Nephron (organoid): Measurements from ENCODE around the gene USPL1.
"Not testable (repeated sequence)": the region's sequence is repeated elsewhere in the genome, so short reads cannot be mapped to it uniquely, and the experiment has no call there.

Experiments
- H3K27ac Mint-ChIP-seq, 3 experiments: 2 replicates each; pipeline ENCODE4 v1.8.0; 2020; ENCODE audit warnings: mixed read lengths in 3 of 3, mild to moderate bottlenecking in 2 of 3, moderate library complexity in 1 of 3
- H3K27me3 Mint-ChIP-seq: 2 replicates; pipeline ENCODE4 v1.8.0; 2021; ENCODE audit warnings: low read depth, mild to moderate bottlenecking, moderate library complexity, mixed read lengths
- H3K36me3 Mint-ChIP-seq: 2 replicates; pipeline ENCODE4 v1.8.0; 2020; ENCODE audit warnings: low read depth, mixed read lengths
- H3K4me1 Mint-ChIP-seq: 2 replicates; pipeline ENCODE4 v1.8.0; 2020; ENCODE audit warnings: mixed read lengths
- H3K4me3 Mint-ChIP-seq, 3 experiments: 2 replicates each; pipeline ENCODE4 v1.8.0; 2020; ENCODE audit warnings: mild to moderate bottlenecking in 3 of 3, mixed read lengths in 3 of 3, moderate library complexity in 2 of 3
- H3K9me3 Mint-ChIP-seq: 2 replicates; pipeline ENCODE4 v1.8.0; 2020; ENCODE audit warnings: mixed read lengths
- TF ChIP-seq, protein P1 (sequence below), 3 experiments: fragments of 200-600 bp; sonication (generic); IDR thresholded peaks; one replicate each; pipeline ENCODE4 v1.5.0; 2021; ENCODE audit warnings: antibody characterized with exemption in 3 of 3; ENCODE audit not compliant: unreplicated experiment in 3 of 3

Gene USPL1

DNA sequence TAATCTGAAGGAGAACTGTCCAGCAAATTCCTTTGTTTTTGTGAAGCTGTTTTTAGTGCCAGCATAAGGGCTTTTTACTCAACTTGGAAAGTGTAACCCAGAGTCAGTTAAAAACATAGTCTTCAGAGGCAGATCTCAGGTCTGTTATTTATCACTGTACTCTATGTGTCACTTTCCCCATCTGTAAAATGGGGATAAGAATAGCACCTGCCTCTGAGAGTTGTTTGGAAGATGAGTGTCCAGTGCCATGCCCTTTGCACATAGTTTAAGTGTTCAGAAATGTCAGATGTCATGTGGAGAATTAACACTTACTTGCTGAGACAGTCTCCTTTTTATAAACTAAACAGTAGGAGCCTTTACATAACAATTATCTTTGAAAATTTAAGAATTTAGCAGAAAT, 27.9 kb downstream of the USPL1 start:
- Mint-ChIP-seq H3K9me3 (no peaks in the 10 kb centered on the region), H3K27ac (no peak overlapping the region), H3K27me3 (no peaks in the 10 kb centered on the region), H3K4me3 (no peak overlapping the region), H3K36me3 (peaks cover 67% of the 10 kb centered on the region), H3K4me1 (no peaks in the 10 kb centered on the region)
- TF ChIP-seq, protein P1, sequence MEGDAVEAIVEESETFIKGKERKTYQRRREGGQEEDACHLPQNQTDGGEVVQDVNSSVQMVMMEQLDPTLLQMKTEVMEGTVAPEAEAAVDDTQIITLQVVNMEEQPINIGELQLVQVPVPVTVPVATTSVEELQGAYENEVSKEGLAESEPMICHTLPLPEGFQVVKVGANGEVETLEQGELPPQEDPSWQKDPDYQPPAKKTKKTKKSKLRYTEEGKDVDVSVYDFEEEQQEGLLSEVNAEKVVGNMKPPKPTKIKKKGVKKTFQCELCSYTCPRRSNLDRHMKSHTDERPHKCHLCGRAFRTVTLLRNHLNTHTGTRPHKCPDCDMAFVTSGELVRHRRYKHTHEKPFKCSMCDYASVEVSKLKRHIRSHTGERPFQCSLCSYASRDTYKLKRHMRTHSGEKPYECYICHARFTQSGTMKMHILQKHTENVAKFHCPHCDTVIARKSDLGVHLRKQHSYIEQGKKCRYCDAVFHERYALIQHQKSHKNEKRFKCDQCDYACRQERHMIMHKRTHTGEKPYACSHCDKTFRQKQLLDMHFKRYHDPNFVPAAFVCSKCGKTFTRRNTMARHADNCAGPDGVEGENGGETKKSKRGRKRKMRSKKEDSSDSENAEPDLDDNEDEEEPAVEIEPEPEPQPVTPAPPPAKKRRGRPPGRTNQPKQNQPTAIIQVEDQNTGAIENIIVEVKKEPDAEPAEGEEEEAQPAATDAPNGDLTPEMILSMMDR (IDR thresholded peaks at IDR 0.05; ENCODE audit: unreplicated experiment in 3 of 3): no peak

DNA sequence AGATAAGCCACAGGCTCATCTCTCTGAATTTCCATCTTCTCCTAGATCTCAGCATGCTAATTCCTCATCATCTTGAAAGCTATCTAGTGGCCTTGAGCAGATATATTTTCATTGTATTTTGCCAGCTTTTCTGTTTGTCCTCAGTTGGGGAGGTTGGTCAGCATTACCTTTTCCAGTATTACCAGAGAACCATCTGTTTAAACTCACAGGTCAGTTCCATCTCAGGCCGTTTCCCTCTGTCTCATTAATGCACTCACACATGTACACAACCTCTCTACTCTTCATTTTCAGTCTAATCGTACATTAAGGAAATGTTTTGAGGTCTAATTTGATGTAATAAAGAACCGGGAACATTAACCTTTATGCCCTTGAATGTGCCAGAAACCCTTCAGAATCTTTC, 29.7 kb downstream of the USPL1 start:
- H3K4me1 Mint-ChIP-seq: peaks cover under 1% of the 10 kb centered on the region
- peaks cover 60% of the 10 kb centered on the region for H3K36me3 Mint-ChIP-seq
- H3K27ac Mint-ChIP-seq: no peak overlapping the region
- no peak overlapping the region for H3K4me3 Mint-ChIP-seq
- no peaks in the 10 kb centered on the region for H3K27me3 Mint-ChIP-seq
- TF ChIP-seq, protein P1 (IDR thresholded peaks at IDR 0.05; ENCODE audit: unreplicated experiment in 3 of 3): no peak
- H3K9me3 Mint-ChIP-seq: no peaks in the 10 kb centered on the region

DNA sequence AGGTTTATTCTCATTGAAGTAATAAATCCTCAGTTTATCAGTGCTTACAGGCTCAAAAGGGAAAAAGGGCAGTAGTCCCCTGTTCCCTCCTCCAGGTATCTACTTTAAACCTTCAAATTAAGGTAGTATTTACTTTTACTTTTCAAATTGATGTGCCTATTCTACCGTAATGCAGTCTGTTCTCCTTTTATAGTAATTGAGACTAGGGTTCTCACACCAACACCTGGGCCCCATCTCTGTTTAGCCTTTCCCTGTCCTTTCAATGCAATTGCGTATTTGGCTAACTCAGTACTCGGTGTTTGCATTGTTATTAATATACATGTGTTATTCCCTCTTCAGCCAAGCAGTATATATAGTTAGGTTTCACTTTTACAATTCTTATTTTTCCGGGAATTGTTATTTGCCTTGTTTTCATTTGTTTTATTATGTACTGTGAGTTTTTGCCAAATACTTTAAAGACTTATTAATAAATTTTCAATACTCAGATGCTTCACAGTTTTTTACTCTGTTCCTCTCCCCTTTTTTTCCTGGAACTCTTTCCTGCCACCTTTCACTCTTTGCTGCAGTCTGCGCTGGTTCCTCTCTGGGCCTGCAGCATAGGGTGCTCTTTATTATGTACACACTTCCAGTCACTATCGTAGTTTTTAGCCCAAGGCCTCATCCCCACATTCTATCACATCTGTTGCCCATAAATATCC, 30.3 kb downstream of the USPL1 start:
- peaks cover 58% of the 10 kb centered on the region for H3K36me3 Mint-ChIP-seq
- TF ChIP-seq, protein P1 (IDR thresholded peaks at IDR 0.05; ENCODE audit: unreplicated experiment in 3 of 3): no peak
- no peak overlapping the region for H3K4me3 Mint-ChIP-seq
- no peaks in the 10 kb centered on the region for H3K27me3 Mint-ChIP-seq
- peaks cover 5% of the 10 kb centered on the region for H3K4me1 Mint-ChIP-seq
- no peaks in the 10 kb centered on the region for H3K9me3 Mint-ChIP-seq
- no peak overlapping the region for H3K27ac Mint-ChIP-seq

DNA sequence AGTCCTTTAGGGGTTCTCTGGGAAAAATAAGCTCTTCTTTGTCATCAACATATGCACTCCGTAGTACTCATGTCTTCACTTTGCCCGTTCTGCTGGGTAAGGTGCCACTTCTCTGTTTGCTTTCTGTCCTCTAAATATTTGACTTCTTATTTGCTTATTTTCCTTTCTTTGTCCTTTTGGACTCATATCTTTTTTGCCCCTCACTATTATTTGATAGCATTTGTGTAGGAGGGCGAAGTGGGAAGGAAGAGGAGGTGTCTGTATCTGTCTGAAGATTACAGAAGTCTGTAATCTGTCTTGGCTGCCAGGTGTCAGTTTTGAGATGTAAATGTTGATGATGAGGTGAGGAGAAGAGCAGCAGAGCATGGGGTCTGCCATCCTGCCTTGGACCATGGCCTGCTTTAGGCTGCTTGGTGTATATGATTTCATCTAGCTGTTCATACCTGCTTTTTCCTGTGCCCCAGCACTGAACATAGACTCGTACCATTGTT, 30.8 kb downstream of the USPL1 start:
- Mint-ChIP-seq H3K36me3 (peaks cover 58% of the 10 kb centered on the region), H3K9me3 (no peaks in the 10 kb centered on the region), H3K27ac (no peak overlapping the region), H3K4me3 (no peak overlapping the region), H3K4me1 (peaks cover 5% of the 10 kb centered on the region), H3K27me3 (no peaks in the 10 kb centered on the region)
- TF ChIP-seq, protein P1 (IDR thresholded peaks at IDR 0.05; ENCODE audit: unreplicated experiment in 3 of 3): no peak

DNA sequence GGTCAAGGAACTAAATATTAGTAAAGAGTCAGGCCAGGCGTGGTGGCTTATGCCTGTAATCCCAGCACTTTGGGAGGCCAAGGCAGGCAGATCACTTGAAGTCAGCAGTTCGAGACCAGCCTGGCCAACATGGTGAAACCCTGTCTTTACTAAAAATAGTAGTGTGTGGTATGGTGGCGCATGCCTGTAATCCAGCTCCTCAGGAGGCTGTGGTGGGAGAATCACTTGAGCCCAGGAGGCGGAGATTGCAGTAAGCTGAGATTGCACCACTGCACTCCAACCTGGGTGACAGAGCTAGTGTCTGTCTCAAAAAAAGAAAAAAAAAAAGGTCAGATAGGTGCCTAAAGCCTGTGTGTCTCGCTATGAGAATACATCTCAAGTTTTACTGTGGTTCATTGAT, 33.9 kb downstream of the USPL1 start:
- not testable (repeated sequence) for H3K9me3 Mint-ChIP-seq, H3K4me3 Mint-ChIP-seq, H3K27me3 Mint-ChIP-seq, H3K27ac Mint-ChIP-seq, H3K4me1 Mint-ChIP-seq
- peaks cover 65% of the 10 kb centered on the region for H3K36me3 Mint-ChIP-seq

DNA sequence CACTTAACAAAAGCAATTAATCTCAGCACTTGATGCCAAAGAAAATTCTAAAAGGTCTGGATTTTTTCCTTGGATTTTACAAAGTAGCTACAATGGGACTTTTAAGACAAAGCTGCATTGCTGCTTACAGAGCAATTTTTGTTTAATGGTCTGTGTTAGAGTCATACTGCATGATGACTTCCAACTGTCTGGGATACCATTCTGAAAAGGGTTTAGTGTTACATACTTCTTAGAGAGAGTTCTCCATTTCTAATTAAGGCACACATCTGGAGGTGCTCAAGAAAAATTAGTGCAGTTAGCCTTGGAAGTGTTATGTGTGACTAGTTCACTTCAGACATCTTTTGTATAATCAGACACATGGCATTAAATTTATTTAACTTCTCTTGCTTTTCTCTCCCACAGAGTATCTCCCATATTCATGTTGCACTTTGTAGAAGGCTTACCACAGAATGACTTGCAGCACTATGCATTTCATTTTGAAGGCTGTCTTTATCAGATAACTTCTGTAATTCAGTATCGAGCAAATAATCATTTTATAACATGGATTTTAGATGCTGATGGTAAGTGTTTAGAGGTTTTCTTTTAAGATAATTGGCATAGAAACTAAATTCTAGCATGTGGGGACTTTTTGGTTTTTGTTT, 35.1 kb downstream of the USPL1 start:
- H3K9me3 Mint-ChIP-seq: no peaks in the 10 kb centered on the region
- TF ChIP-seq, protein P1 (IDR thresholded peaks at IDR 0.05; ENCODE audit: unreplicated experiment in 3 of 3): no peak
- H3K36me3 Mint-ChIP-seq: peaks cover 67% of the 10 kb centered on the region
- H3K27ac Mint-ChIP-seq: peak overlapping the region in 1 of 3 experiments; percentile 10
- H3K4me3 Mint-ChIP-seq: no peak overlapping the region
- peaks cover 5% of the 10 kb centered on the region for H3K4me1 Mint-ChIP-seq
- no peaks in the 10 kb centered on the region for H3K27me3 Mint-ChIP-seq
